Measurements from ENCODE around the gene JMJD1C. TPM values are rescaled to one million over a fixed set of nuclear protein-coding genes. Genes with fewer than 3 reads are reported as not detected.
A peak's percentile ranks its signal among the peaks of the same experiment; 100 is the strongest.

Gene JMJD1C
- total RNA-seq, 1 donor from 2014 or later = 83.7 TPM

- peaks cover 8% of the 10 kb centered on the region for H3K27me3 Mint-ChIP-seq (ENCODE audit: unreplicated experiment)
- no peak for TF ChIP-seq CTCF (IDR thresholded peaks at IDR 0.05; ENCODE audit: unreplicated experiment)
- no peaks in the 10 kb centered on the region for H3K9me3 Mint-ChIP-seq (ENCODE audit: unreplicated experiment)
- no peak overlapping the region for H3K4me3 Mint-ChIP-seq (ENCODE audit: unreplicated experiment)
- H3K36me3 Mint-ChIP-seq (ENCODE audit: low read depth, unreplicated experiment) = no peaks in the 10 kb centered on the region
- peaks cover 15% of the 10 kb centered on the region for H3K4me1 Mint-ChIP-seq (ENCODE audit: unreplicated experiment)
- no peak overlapping the region for H3K27ac Mint-ChIP-seq (ENCODE audit: unreplicated experiment)
- DNase-seq (ENCODE audit: low spot score) = no peak
Measured at GRCh38 chr10:63462442-63462841, 3.3 kb downstream of the JMJD1C start.

- no peak for TF ChIP-seq CTCF (IDR thresholded peaks at IDR 0.05; ENCODE audit: unreplicated experiment)
- Mint-ChIP-seq H3K27me3 (ENCODE audit: unreplicated experiment) (no peaks in the 10 kb centered on the region), H3K27ac (ENCODE audit: unreplicated experiment) (no peak overlapping the region)
Measured at GRCh38 chr10:63458177-63458576, 7.6 kb downstream of the JMJD1C start.

GRCh38 chr10:63457594-63457993 lies 8.2 kb downstream of the JMJD1C start:
- Mint-ChIP-seq H3K4me3 (ENCODE audit: unreplicated experiment) (no peak overlapping the region), H3K27ac (ENCODE audit: unreplicated experiment) (peak overlapping the region; percentile 26), H3K4me1 (ENCODE audit: unreplicated experiment) (peaks cover 9% of the 10 kb centered on the region), H3K9me3 (ENCODE audit: unreplicated experiment) (no peaks in the 10 kb centered on the region), H3K27me3 (ENCODE audit: unreplicated experiment) (no peaks in the 10 kb centered on the region), H3K36me3 (ENCODE audit: low read depth, unreplicated experiment) (no peaks in the 10 kb centered on the region)
- no peak for TF ChIP-seq CTCF (IDR thresholded peaks at IDR 0.05; ENCODE audit: unreplicated experiment)
- DNase-seq (ENCODE audit: low spot score) = no peak

More at GRCh38 chr10:63458177-63458576, 7.6 kb downstream of the JMJD1C start:
- Mint-ChIP-seq H3K9me3 (ENCODE audit: unreplicated experiment) (no peaks in the 10 kb centered on the region), H3K4me1 (ENCODE audit: unreplicated experiment) (peaks cover 9% of the 10 kb centered on the region), H3K4me3 (ENCODE audit: unreplicated experiment) (no peak overlapping the region), H3K36me3 (ENCODE audit: low read depth, unreplicated experiment) (no peaks in the 10 kb centered on the region)
- no peak for DNase-seq (ENCODE audit: low spot score)

- H3K27ac Mint-ChIP-seq (ENCODE audit: unreplicated experiment) = no peak overlapping the region
- no peaks in the 10 kb centered on the region for H3K27me3 Mint-ChIP-seq (ENCODE audit: unreplicated experiment)
- H3K4me1 Mint-ChIP-seq (ENCODE audit: unreplicated experiment) = peaks cover 7% of the 10 kb centered on the region
- DNase-seq (ENCODE audit: low spot score) = no peak
- no peaks in the 10 kb centered on the region for H3K9me3 Mint-ChIP-seq (ENCODE audit: unreplicated experiment)
- no peaks in the 10 kb centered on the region for H3K36me3 Mint-ChIP-seq (ENCODE audit: low read depth, unreplicated experiment)
- no peak for TF ChIP-seq CTCF (IDR thresholded peaks at IDR 0.05; ENCODE audit: unreplicated experiment)
- H3K4me3 Mint-ChIP-seq (ENCODE audit: unreplicated experiment) = no peak overlapping the region
Measured at GRCh38 chr10:63456437-63457210, 9.2 kb downstream of the JMJD1C start.

GRCh38 chr10:63455507-63455906 lies 10.3 kb downstream of the JMJD1C start:
- DNase-seq (ENCODE audit: low spot score) = no peak
- peaks cover 1% of the 10 kb centered on the region for H3K27me3 Mint-ChIP-seq (ENCODE audit: unreplicated experiment)
- no peaks in the 10 kb centered on the region for H3K36me3 Mint-ChIP-seq (ENCODE audit: low read depth, unreplicated experiment)
- no peak overlapping the region for H3K27ac Mint-ChIP-seq (ENCODE audit: unreplicated experiment)
- H3K4me3 Mint-ChIP-seq (ENCODE audit: unreplicated experiment) = no peak overlapping the region
- H3K9me3 Mint-ChIP-seq (ENCODE audit: unreplicated experiment) = no peaks in the 10 kb centered on the region
- TF ChIP-seq CTCF (IDR thresholded peaks at IDR 0.05; ENCODE audit: unreplicated experiment) = no peak
- H3K4me1 Mint-ChIP-seq (ENCODE audit: unreplicated experiment) = peaks cover 7% of the 10 kb centered on the region
